ENCODE measurements around the gene GLIS1. TPM values are rescaled to one million over a fixed set of nuclear protein-coding genes. Genes with fewer than 3 reads are reported as not detected.

GLIS1 gene
- total RNA-seq, 1 donor from 2014 or later, result 0.20 TPM

DNA sequence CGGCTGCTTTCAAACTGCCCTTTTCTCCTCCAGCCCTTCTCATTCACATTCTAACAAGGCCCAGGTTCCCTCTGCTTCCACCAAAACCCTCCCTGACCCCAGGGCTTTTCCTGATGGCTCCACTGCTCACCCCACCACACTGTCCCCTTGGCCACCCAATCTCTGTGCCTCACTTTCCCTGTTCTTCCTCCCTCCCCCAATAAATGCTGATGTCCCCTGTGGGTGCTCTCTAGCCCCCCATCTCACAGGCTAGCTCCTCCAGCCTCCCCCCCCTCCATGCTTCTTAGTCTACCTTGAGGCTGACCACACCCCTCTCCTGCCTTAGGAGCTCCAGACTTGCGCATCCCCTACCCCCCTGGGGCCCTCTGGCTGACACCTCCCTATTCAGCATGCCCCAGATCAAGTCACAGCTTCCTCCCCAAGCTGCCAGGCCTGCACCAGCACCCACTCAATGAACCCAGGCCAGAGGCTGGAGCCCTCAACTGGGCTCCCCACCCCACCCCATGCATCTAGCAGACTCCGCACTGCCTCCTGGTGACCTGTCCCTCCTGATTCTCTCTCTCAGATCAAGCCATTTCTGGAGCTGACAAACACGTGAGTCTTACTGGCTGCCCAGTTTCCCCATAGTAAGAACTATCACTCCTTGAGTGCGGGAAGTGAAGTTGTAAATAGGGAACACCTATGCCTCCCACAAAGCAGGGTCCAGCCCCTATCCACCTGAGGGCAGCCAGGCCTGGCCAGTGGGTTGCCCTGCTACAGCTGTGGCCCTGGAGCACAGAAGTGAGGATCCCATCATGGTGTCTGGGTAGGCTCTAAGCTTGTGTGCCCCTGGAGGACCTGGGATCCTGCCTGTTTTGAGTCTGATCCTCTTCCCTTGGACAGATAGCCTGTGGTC is 161.9 kb downstream of the GLIS1 start:
- no peak for ATAC-seq

DNA sequence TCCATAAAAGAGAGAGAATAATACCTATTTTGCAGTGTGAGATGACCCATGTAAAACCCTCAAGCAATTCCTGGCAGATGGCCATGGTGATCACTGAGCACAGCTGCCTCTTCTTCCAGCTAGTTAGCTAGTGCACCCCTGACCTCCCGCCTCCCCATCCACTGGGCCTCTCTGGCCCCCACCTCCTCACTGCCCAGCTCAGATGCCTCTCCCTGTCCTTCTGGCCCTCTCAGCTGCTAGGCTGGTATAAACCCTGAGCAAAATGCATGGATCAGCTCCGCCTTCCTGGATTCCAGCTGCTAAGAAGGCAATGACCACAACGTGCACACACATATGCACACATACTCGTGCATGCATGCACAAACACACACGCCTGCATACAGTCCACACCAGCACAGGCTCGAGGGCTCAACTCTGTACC is 162.6 kb downstream of the GLIS1 start:
- ATAC-seq, result no peak

DNA sequence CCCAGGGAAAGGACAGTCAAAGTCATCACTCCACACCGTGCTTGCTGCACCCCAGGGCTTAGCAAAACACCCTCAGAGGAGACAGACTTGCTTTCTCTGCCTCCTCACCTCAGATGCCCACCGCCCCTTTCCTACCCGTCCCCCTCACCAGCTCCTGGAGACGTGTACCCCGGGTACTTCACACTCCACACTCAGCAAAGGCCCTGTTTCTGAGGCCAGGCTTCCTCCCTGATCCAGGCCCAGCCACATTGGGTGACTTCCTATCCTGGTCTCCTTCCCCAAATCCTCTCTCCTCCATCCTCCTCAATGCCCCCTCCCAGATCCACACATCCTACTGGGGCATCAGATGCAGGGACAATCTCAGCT is 163.0 kb downstream of the GLIS1 start:
- ATAC-seq, result no peak

DNA sequence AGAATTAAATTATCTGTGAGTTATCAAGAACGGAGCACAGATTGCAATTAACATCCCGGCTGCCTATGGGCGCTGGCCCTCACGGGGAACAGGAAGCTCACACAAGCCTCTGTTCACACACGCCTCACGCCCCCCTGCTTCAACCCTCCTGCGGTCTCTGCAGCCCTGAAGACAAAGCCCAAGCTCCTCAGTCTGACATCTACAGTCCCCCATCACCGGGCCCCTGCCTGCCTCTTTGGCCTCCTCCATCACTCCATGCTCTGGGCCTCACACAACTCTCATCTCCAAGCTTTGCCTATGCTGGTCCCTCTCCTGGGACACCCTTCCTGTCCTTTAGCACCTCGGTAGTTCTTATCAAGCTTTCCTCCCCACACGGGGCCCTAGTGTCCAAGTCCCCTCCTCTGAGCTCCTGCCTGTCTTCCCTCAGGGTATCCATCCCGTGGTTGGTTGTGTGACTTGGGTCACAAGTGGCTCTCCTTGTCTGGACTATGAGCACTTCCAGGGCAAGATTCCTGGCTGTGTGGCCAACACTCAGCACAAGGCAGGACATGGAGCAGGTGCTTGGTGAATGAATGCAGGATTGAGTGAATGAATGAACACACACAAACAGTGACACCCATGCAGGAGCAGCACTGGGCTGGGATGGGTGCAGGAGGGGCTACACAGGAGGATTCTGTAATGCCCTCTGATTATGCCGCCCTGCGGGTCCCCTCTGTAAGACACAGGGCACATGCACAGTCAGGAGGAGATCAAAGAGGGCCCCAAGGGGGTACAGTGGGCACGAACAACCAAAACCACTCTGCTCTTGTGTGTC is 163.6 kb downstream of the GLIS1 start:
- ATAC-seq, result no peak

DNA sequence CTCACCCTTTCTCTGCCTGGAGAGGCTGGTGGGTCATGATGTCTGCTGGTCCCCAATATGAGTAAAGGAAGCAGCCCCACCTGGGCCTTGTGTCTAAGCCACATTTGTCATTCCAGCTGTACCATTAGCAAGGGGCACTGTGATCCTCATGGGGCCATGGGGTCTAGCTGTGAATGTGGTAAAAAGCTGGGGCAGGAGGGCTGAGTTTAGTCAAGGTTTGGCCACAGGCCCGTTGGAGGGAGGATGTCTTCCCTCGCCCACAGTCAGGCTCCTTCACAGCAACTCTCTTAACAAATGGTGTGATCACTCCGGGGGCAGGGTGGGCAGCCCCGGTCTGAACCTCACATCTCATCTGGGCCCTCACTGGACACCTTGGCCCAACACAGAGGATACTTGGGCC is 164.3 kb downstream of the GLIS1 start:
- ATAC-seq, result no peak

DNA sequence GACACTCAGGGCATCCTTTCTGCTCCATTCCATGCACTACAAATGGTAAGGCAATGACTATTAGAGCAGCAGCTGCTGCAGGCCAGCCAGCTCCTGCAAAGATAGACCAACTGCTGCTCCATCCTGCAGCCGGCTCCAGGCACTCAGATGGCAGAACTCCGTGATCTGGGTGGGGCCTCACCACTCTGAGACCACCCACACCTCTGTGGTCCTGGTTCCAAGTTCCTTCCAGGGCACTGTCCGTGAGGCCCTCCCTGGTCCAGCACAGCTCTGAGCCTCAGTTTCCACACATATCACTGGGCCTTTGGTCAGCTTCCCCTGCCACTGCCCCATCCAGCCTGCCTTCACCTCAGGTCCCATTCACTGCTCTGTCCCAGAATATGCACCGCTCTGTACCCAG is 165.0 kb downstream of the GLIS1 start:
- no peak for ATAC-seq

DNA sequence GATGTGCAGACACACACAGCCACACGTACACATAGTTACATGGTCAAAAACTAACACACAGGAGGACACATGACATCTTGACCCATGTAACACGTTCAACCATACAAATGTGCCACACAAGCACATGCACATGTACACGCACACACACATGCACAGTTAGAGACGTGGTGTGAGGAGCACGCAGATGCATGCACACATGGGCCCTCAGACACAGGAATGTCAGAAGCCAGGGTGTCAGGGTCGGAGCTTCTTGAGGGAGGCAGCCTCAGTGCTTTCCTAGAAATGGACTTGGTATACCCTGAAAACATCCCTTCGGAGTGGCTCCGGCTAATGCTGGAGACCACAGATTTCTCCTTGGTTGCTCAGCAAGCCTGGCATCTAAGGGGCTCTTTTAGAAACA is 165.4 kb downstream of the GLIS1 start:
- no peak for ATAC-seq

DNA sequence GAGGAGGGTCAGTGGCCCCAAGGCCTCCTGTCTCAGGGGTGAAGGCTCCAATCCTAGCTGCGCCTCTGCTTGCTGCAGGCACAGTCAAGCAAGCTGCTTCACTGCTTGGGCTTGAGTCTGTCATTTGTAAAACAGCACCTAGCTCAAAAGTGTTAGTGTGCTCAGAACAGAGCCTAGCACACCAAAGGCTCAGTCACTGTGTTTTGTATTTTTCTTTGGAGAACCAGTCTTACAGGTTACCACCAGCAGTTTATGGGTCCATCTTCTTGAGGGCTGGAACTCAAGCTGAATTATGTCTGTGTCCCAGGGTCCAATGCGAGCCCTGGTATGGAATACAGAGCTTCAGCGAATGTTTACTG is 166.2 kb downstream of the GLIS1 start:
- ATAC-seq, result peak; percentile 55

DNA sequence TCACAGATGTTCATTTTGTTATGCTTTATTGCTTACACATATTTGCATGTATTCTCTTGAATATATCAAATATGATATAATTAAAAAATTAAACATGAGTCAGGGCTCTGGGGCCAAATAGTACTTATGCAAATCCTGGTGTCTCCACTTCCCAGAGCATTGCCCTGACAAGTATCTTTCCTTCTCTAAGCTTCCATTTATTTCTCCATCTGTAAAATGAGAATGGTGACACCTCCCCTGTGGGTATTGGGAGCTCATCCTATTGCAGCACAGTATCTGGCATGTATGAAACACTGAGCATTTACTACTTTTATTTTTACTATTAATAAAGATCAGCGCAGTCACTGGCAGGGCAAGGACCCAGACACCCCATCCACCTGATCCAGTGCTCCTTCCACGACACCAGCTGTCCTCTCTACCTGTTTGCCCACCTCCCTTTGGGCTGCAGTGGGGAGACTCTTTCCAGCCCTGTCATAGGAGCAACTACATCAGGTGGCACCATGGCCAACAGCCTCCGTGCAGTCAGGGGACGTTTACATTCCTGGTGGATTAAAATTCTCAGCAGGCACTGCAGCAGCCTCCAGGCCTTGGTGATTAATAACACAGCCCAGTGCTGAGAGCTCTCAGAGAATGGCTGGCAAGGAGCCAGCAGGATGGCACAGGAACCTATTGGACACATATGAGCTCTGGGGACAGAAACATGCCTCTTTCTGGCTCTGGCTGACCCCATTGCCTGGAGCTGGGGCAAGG is 166.7 kb downstream of the GLIS1 start:
- peak; percentile 93 for ATAC-seq

DNA sequence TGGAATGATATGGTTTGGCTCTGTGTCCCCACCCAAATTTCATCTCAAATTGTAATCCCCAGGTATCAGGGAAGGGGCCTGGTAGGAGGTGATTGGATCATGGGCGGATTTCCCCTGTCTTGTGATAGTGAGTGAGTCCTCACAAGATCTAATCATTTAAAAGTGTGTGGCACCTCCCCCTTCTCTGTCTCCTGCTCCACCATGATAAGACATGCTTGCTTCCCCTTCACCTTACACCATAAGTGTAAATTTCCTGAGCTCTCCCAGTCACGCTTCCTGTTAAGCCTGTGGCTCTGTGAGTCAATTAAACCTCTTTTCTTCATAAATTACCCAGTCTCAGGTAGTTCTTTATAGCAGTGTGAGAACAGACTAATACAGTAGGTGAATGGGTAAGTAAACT is 170.4 kb downstream of the GLIS1 start:
- ATAC-seq, result no peak

DNA sequence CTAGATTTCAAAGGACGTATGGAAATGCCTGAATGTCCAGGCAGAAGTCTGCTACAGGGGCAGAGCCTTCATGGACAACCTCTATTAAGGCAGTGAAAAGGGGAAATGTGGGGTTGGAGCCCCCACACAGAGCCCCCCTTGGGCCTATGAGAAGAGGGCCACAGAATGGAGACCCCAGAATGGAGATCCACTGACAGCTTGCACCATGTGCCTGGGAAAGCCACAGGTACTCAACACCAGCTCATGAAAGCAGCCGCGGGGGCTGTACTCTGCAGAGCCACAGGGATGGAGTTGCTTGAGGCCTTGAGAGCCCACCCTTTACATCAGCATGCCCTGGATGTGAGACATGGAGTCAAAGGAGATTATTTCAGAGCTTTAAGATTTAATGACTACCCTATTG is 171.1 kb downstream of the GLIS1 start:
- no peak for ATAC-seq

DNA sequence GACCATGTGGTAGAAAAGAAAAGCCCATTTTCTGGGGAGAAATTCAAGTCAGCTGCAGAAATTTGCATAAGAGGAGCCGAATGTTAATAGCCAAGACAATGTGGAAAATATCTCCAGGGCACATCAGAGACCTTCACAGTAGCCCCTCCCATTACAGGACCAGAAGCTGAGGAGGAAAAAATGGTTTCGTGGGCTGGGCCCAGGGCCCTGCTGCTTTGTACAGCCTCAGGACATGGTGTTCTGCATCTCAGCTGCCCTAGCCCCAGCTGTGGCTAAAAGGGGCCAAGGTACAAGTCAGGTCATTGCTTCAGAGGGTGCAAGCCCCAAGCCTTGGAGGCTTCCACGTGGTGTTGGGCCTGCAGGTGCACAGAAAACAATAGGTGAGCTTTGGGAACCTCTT is 171.5 kb downstream of the GLIS1 start:
- ATAC-seq, result no peak

DNA sequence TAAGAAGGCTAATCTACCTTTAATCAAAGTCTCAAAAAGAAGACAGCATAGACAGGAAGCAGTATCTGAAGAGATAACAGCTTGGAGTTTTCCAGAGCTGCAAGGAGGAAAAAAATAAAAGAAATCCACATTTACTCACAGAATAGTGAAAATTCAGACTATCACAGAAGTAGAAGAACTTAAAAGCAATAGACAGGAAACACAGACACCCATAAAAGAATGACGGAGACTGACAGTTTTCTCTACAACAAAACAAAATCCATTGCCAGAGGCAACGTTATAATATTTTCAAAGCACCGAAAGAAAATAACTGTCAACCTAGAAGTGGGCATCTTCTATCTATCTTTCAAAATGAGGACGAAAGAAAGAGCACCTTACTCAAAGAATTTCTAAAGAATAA is 175.4 kb downstream of the GLIS1 start:
- ATAC-seq, result no peak

DNA sequence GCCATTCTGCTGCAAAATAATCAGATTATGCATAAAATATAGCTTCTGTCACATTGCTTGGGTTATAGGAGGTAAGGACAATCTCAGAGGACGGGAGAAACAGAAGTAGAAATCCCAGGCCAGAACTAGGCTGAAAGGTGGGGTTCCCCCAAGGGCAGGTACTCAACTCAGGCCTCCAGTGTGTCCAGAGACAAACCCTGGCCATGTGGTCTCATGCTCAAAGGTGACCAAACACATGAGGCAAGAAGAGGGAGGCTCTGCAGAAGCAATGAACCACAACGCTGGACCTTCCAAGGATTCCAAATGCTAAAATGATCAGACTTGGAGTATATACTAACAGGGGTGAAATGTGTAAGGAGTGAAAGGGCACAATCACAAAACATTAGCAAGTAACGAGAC is 176.0 kb downstream of the GLIS1 start:
- no peak for ATAC-seq

DNA sequence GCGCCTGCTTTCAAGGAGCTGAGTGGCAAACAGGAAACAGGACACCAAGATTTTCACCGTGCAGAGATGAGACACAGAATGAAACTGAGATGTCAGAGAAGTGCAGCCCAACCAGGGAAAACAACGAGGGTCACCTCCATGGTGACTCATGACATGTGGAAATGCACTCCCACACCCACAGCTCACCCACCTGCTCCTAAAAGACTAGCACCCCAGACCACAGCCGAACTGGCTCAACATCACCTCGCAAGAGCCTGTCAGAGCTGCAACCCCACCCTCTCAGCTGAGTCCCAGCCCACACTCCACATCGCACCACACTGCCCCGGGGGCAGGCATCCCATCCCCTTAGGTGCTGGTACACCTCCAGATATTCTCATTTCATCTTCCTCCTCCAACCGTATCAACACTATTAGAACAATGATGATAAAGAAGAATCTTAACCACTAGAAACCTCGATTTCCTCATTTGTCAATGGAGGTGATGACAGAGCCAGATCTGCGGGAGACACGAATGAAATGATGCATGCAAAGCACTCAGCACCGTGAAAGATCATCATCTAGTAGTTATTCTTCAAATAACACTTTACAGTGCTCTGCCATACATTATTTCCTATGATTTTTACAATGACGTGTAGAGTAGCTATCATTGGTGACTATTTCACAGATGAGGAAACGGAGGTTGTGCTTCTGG is 176.5 kb downstream of the GLIS1 start:
- no peak for ATAC-seq

DNA sequence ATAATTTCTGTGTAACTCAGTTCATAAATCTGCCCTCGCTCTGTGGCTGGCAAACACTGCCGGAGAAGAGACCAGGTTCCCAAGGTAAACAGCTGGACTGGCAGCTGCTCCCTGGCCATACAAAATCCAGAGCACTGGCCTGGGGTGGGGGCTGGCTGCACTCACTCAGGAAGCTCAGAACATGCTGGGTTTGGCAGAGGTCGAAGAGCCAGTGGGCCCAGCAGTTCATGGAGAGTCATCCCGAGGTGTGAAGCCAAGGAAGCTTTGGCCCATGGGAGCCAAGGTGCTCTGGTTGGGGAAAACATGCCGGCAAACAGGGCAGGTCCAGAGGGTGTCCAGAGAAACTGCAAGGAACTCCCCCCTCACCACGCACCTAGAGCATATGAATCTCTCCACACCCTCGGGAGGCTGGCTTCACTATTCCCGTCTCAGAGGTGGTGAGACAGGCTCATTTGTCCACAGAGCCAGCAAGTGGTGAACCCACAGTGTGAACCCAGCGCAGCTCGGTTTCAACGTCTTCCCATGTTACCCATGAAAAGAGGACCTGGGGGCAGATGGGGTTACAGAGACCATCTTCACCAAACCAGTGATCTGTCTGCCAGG is 177.4 kb downstream of the GLIS1 start:
- no peak for ATAC-seq

DNA sequence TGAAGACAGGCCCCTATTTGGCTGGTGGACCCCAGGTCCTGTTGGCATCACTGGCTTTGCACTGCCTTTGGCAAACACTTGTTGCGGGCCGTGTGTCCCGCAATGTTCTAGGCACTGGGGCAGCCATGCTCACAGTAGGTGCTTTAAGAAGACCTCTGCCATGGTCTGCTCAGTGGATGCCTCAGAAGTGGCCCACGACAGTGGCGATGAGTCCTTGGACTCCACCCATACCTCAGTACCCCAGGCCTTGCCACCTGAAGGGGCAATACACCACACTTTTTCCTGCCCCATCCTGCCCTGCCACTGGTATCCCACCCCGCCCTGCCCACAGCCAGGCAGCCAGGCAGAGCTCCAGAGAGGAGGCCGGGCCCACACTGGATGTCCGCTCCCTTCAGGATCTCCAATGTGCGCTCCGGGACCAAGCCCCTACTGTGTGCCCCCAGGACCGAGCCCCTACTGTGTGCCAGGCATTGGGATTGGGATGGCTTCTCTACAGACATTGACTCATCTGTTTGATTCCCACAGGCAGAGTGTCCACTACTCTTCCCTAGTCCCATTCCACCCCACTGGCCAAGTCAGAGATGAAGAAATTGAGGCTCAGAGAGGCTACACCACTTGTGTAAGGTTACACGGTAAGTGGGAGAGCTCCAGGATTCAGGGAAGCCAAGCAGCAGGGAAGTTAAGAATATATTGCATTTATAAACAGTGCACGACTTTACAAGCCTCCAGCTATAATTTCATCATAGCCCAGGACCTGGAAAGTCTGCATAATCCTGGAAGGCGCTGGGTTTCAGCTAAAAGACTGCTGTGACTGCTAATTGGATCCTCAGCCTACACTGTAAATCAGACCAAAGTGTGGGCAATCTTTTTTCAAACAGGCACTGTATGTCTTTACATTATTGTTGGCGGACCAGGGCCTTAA is 178.1 kb downstream of the GLIS1 start:
- ATAC-seq, result no peak

DNA sequence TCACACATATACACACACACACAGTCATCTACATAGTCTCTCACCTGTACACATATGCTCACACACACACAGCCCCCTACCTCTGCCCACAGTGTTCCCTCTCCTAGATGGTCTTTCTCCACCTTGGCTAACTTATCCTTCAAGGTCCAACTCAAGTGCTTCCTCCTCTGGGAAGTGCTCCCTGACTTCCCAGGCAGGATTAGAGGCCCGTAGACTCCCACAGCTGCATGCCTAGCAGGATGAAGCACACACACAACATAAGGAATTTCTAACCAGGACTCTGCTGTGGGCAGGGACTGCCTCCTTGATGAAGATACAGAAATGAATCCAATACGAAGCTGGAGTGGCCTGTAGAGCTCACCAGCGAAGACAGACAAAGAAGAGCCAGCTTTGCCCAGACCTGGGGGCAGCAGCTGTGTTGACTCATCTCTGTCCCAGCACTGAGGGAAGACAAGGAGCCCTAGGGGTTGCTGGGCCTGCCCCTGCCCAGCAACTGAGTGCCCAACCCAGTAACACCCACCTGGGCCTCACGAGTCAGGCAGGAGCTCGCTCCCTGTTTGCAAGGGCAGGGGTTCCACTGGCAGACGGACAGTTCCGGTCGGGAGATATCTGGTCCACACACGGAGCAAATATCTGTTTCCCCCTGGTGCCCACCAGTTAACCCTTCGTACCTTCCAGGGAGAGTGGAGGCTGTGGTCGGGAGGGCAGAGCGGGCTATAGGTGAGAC is 178.9 kb downstream of the GLIS1 start:
- no peak for ATAC-seq

DNA sequence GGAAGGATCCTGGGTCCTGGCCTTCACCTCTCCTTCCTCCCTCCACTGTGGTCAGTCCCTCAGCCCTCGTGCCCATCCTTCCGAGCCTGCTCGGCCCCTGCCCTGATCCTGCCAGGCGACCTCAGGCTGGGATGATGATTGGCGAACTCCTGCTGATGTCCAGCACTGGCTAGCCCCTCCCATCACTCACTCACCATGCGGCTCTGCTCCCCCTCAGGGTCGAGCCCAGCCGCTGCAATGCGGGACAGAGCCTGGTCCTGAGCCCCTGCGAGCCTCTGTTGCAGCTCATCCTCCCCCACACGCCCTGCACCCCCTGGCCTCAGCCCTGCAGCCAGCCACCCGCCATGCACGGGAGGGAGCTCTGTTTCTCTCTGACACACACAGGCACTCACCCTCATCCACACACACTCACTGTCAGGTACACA is 179.6 kb downstream of the GLIS1 start:
- no peak for ATAC-seq

DNA sequence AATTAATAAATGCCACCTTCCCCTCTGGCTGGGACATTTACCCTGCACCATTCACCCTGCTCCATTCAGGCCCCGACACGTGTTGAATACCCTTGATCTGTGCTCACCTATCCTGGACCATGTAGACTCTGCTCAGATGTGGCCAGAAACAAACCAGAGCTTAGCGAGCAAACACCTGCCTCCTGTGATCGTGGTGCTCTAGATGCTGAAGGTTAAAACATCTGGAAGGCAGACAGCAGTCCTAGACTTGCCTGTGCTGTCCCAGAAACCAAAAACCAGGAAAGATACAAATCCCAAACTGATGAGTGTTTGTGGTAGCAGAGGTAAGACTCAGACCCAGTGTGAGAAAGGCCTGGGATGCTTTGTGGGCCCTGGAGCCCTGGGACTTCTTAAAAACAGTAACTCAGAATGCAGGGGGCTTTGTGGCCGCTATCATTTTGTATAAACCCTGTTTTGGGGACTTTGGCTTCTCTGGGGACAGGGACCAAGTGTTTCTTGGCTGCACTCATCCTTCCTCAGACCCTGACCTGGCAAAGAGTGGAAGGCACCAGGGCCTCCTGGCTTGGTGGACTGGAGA is 180.1 kb downstream of the GLIS1 start:
- ATAC-seq, result no peak

Measured in esophagus mucosa (tissue), 1 donor.